NCI-H748 (cell line): ENCODE results near the gene CYP27B1.

Experiments used
- DNase-seq: peaks from one replicate; lab custom pipeline; 2025; ENCODE audit not compliant: unreplicated experiment; lab: John Stamatoyannopoulos, UW

The CYP27B1 gene

DNA sequence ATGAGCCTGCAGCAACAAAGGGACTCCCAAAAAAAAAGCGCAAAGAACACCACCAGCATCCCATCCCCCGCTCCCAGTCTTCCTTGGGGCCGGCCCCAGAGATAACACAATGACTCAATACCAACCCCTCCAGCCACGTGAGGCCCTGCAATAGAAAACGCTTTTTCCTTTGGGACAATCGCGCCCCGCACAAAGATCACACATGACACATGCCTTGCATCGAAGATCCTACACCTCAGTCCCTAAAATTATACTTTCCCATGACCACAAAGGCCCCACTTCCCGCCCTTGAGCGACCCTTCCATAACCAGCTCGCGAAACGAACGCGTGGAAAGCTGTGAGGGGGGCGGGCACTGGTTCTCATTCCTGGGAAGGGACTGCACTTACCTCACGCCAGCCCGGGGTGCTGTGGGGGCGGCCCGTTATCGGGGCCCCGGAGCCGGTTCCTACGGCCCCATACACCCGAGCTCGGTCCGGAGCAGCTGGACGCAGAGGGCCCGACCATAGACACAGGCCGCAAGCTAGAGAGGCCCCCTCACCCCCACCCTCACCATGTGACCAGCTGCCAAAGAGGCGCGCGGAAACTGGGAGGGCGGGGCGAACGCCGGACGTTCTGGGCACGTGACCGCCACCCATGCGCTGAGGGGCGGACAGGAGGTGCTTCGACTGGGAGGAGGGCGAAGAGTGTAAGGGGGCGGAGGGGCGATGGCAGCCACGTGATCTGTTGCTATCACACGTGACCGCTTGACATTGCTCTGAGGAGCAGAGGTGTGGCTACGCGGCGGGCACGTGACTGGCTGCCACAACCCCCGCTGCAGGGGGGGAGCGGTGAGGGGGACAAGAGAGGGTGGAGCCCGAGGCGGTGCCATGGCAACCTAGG lies 14.8 kb downstream of the CYP27B1 start, which contains the start of gene CDK4:
CDK4 (minus strand) TSS at position 523 of the 880 bp plus-strand sequence. CDS start 593 bp downstream, outside the sequence.
- DNase-seq, result peak; percentile 100

DNA sequence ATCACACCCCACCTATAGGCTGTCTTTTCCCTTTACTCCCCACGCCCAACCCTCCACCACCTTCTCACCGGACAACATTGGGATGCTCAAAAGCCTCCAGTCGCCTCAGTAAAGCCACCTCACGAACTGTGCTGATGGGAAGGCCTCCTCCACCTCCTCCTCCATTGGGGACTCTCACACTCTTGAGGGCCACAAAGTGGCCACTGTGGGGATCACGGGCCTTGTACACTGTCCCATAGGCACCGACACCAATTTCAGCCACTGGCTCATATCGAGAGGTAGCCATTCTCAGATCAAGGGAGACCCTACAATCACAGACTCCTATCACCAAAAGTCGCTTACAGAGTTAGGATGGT lies 15.5 kb downstream of the CYP27B1 start:
- DNase-seq, result peak; percentile 37

- DNase-seq, result no peak
These were observed 16.1 kb downstream of the CYP27B1 start for GRCh38 chr12:57750561-57751431.

- DNase-seq, result no peak
These were observed 17.8 kb downstream of the CYP27B1 start for GRCh38 chr12:57749061-57749460.

DNA sequence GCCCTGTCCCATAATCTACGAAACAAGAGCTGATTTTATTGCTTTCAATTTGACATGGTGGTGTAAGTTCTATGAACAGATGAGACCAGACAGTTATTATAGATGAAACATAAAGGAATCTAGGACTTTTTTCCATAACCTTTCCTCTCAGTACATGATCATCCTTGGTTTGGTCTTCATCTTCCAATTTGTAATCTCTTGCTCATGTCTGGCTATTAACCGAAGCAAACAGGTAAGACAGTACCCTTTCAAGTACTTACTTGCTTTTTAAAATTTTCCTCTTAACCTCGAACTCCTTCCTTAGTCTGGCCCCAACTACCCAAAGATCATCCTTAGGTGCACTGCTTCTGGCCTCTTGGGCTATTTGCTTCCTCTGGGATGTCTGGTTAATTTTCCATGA lies 20.9 kb downstream of the CYP27B1 start:
- no peak for DNase-seq

DNA sequence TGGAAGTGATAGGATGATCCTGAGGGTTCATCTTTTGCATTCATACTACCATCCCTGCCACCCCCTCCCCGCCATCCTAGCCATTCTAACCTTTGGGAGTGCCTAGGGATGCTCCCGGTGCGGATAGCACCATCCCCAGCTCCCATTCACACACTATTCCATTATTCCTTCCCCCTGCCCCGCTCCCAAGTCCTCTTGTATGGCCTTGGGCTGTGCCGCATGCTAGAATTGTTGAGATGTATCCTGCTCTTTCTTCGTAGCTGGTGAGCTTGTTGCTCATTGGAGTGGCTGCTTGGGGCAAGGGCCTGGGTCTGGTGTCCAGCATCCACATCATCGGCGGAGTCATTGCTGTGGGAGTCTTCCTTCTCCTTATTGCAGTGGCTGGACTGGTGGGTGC lies 21.4 kb downstream of the CYP27B1 start:
- DNase-seq, result peak; percentile 38

DNA sequence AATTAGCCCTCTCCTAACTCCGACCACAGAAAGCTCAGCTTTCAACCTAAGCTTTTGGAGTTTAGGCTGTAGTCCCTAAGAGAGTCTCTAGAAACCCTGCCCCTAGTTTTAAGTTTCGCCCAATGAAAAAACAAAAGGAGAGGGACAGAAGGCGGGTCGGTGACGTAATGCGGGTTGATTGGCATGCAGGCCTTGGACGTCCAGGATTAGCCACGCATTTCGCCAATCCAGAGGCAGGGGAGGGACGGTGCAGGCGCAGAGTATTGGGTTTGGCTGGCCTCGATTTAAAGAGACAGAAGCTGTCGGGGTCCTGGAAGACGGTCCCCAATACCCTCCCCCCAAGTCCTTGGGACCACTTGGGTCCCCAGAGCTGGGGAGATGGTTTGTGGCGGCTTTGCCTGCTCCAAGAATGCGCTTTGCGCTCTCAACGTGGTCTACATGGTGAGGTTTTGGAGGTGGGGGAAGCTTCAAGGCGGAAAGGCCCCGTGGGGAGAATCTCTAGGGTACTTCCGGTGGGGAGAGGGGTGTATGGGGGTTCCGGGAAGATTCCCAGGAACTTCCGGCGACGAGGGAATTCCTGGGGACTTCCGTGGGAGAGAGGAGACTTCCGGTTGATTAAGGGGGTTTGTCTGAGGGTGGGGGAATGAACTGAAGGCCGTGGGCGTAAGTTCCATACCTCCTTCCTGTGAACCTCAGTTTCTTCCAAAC lies 21.9 kb downstream of the CYP27B1 start, which contains the start of gene TSPAN31:
TSPAN31 (plus strand) TSS at position 263 of the 708 bp plus-strand sequence; CDS start at position 379, 116 bp downstream.
- peak; percentile 98 for DNase-seq

GRCh38 chr12:57744194-57744776 lies 22.6 kb downstream of the CYP27B1 start:
- DNase-seq, result peak; percentile 90

DNA sequence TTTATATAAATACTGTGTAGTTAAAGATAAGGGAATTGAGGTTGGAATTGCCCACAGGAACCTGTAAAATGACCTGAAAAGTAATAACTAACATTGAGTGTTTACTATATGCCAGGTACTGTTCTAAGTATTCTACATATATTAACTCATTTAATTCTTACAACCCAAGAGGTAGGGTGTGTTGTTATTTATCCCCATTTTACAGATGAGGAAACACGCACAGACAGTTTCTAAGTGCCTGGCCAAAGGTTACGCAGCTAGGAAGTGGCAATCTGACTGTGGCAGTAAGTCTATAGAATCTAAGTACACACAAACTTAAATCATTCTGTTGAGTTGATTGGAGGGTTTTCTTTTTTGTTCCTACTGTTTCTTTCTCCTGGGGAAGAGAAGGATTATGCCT lies 23.1 kb downstream of the CYP27B1 start:
- DNase-seq, result no peak

DNA sequence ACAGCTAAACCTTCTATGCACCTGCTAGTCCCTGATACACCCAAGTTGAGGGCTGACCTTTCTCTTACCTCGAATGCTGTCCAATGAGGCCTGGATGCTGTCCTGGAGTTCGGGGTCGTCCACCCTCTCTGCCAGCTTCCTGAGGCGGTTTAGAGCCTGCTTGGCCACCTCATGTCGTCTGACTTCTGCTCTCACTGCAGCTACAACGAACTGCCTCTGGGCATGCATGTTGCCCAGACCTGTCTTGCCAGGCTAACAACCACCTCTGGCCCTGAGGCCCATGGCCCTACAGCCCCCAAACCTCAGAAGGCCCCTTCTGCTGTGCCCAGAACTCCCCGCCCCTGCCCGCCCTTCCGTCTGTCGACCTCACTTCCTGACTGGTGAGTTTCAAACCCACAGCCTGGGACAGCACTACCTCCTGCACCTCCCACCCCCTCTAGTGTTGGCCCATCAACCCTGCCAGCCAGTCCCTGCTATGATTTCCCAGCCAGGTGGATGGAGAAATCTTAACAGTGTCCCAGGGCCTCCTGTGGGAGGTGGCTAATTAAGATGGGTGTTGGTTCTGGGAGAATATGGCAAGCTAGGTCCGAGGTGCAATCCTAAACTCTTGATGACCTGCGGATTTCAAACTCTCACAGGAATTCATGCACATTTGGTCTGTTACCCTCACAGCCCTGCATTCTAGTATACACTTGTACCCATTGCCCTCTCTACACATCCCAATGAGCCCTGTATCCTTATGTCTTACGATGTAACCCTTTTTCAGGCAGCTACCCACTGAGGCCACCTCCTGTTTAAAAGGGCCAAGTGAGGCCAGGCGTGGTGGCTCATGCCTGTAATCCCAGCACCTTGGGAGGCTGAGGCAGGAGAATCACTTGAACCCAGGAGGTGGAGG lies 24.8 kb downstream of the CYP27B1 start:
- DNase-seq, result no peak

- DNase-seq, result no peak
These were observed 25.5 kb downstream of the CYP27B1 start for GRCh38 chr12:57741413-57741789.

- peak; percentile 57 for DNase-seq
These were observed 26.0 kb downstream of the CYP27B1 start for GRCh38 chr12:57740656-57741412.

GRCh38 chr12:57739914-57740538 lies 26.9 kb downstream of the CYP27B1 start:
- no peak for DNase-seq

DNA sequence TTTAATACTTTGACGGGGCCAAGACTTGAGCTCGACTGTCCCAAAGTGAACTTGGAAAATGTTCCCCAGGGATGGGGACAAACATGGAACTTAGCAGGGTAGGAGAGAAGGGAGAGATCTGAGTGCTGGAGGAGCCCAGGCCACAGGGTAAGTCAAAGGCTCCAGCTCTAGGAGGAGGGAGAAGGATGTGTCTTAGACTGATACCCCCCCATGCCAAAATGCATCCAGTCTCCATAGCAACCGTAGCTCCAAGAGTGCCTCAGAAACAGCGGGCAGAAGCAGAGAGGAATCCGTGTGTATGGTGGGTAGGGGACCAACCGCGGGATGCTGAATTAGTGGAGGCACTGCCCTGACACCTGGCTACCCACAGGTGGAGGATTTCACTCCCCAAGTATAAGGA lies 27.5 kb downstream of the CYP27B1 start:
- peak; percentile 17 for DNase-seq

GRCh38 chr12:57738661-57739237 lies 28.1 kb downstream of the CYP27B1 start, which contains the start of gene AGAP2:
Gene AGAP2 (minus strand): TSS chr12:57738742. CDS start chr12:57738246, 496 bp downstream.
- no peak for DNase-seq

DNA sequence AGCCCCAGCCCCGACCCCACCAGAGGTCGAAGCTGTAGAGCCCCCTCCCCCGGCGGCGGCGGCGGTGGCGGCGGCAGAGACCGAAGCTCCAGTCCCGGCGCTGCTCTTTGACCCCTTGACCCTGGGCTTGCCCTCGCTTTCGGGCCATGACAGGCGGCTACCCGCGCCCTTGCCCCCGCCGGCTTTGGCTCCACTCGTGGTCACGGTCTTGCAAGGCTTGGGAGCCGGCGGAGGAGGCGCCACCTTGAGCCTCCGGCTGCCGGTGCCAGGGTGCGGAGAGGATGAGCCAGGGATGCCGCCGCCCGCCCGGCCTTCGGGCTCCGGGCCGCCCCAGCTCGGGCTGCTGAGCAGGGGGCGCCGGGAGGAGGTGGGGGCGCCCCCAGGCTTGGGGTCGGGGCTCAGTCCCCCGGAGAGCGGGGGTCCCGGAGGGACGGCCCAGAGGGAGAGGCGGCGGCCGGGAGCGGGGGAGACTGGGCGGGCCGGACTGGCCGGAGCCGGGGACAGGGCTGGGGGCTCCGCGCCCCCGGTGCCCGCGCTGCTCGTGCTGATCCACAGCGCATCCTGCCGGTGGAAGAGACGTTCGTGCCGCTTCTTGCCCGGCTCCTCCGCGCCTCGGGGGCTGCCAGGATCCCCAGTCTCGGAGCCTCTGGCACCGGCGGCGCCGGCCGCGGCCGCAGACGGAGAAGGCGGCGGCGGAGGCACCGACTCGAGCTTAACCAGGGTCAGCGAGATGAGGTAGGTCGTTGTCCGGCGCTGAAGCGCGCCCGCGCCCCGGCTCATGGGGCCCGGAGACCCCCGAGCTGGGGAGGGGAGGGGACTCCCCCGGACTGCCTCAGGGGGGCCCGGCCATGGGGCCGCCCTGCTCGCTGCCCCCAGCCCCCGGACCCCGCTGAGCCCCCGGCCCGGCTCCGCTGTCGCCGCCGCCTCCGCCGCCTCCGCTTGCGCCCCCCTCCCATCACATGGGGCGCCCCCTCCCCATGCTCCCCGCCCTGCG lies 29.1 kb downstream of the CYP27B1 start:
- peak; percentile 56 for DNase-seq
